GM23248 (cell line): ENCODE measurements around the gene RASSF1. TPM values are rescaled to one million over a fixed set of nuclear protein-coding genes. Genes with fewer than 3 reads are reported as not detected.

Experiments used
- DNase-seq: peaks from one replicate; pipeline ENCODE4 v3.0.0-alpha.2; 2015
- H2AFZ ChIP-seq: fragments of 200-600 bp; sonication (generic); 2 replicates; pipeline ENCODE4 v1.6.1; 2016; ENCODE audit warnings: antibody characterized with exemption
- H3F3A ChIP-seq: fragments of 200-600 bp; sonication (generic); 2 replicates; pipeline ENCODE4 v1.6.1; 2016; ENCODE audit warnings: mild to moderate bottlenecking, antibody characterized with exemption, mixed run types; ENCODE audit not compliant: insufficient read depth
- H3K27ac ChIP-seq: fragments of 200-600 bp; sonication (generic); 2 replicates; pipeline ENCODE4 v1.5.1; 2016; ENCODE audit warnings: mild to moderate bottlenecking
- H3K27me3 ChIP-seq: fragments of 200-600 bp; sonication (generic); replicated peaks from 2 replicates; pipeline ENCODE4 v1.6.1; 2016; ENCODE audit warnings: mild to moderate bottlenecking; ENCODE audit not compliant: insufficient read depth
- H3K36me3 ChIP-seq: fragments of 200-600 bp; sonication (generic); 2 replicates; pipeline ENCODE4 v1.6.1; 2016; ENCODE audit warnings: low read depth, mild to moderate bottlenecking
- H3K4me1 ChIP-seq: fragments of 200-600 bp; sonication (generic); 2 replicates; pipeline ENCODE4 v1.6.1; 2016; ENCODE audit warnings: mild to moderate bottlenecking; ENCODE audit not compliant: insufficient read depth
- H3K4me2 ChIP-seq: fragments of 200-600 bp; sonication (generic); one replicate; pipeline ENCODE4 v1.6.1; 2016; ENCODE audit warnings: mild to moderate bottlenecking; ENCODE audit not compliant: unreplicated experiment
- H3K4me3 ChIP-seq: fragments of 200-600 bp; sonication (generic); 2 replicates; pipeline ENCODE4 v1.5.1; 2016; ENCODE audit warnings: mild to moderate bottlenecking
- H3K79me2 ChIP-seq: fragments of 200-600 bp; sonication (generic); 2 replicates; pipeline ENCODE4 v1.6.1; 2016; ENCODE audit warnings: mild to moderate bottlenecking; ENCODE audit not compliant: insufficient read depth
- H3K9ac ChIP-seq: fragments of 200-600 bp; sonication (generic); 2 replicates; pipeline ENCODE4 v1.6.1; 2016; ENCODE audit warnings: mild to moderate bottlenecking
- H3K9me2 ChIP-seq: fragments of 200-600 bp; sonication (generic); 2 replicates; pipeline ENCODE4 v1.6.1; 2016; ENCODE audit warnings: mixed run types, mild to moderate bottlenecking, moderate library complexity; ENCODE audit not compliant: insufficient read depth
- H3K9me3 ChIP-seq: fragments of 200-600 bp; sonication (generic); one replicate; pipeline ENCODE4 v1.6.1; 2017; ENCODE audit warnings: low read depth
- H4K20me1 ChIP-seq: fragments of 200-600 bp; sonication (generic); 2 replicates; pipeline ENCODE4 v1.6.0; 2016; ENCODE audit not compliant: insufficient read depth
- EZH2 ChIP-seq: fragments of 200-600 bp; sonication (generic); IDR thresholded peaks from 2 replicates; pipeline ENCODE4 v1.6.1; 2018; ENCODE audit warnings: antibody characterized with exemption, mild to moderate bottlenecking; ENCODE audit not compliant: insufficient read depth, poor library complexity, severe bottlenecking
- EZH2phosphoT487 ChIP-seq: fragments of 200-600 bp; sonication (generic); IDR thresholded peaks from 2 replicates; pipeline ENCODE4 v1.6.1; 2018; ENCODE audit warnings: antibody characterized with exemption, moderate library complexity, mild to moderate bottlenecking, low read depth; ENCODE audit not compliant: insufficient read depth
- WGBS, 2 experiments: methylation state at CpG; one replicate each; pipeline ENCODE4 v1.1.6; 2015 to 2017; ENCODE audit warnings: low lambda C conversion rate in 2 of 2, low coverage in 1 of 2; ENCODE audit errors: missing lambda C conversion rate in 2 of 2; 5-methylcytosine and 5-hydroxymethylcytosine counted together
- in situ Hi-C: fragments of 300-500 bp; cut with MboI; formaldehyde crosslinking; loops from 2 replicates; pipeline ENCODE4 v1.15.0; 2020
- polyA plus RNA-seq: library from polyadenylated mRNA; unstranded; fragments of >200 nt; fragmentation: Nextera tagmentation; extraction: Ambion mirVana; gene quantifications from 2 replicates; pipeline ENCODE4 v1.2.1, GENCODE V29; 2016
- total RNA-seq: library from RNA; depleted of rRNA; stranded (reverse); fragments of >200 nt; shearing (Covaris generic); gene quantifications from 2 replicates; pipeline ENCODE4 v1.2.3, GENCODE V29; 2014

RASSF1 gene
- total and polyA plus RNA-seq, 2 experiments from 2014 or later, result 56.4 to 57.5 TPM

GRCh38 chr3:50336452-50337174 lies 4.0 kb downstream of the RASSF1 start:
- H3K36me3 ChIP-seq, result no peaks in the 10 kb centered on the region; the same call in 1 of the 2 replicates
- peaks cover 50% of the 10 kb centered on the region for H3F3A ChIP-seq
- no peak for TF ChIP-seq EZH2phosphoT487
- TF ChIP-seq EZH2, result no peak
- peak overlapping the region; percentile 99 for H3K9ac ChIP-seq
- H4K20me1 ChIP-seq, result no peaks in the 10 kb centered on the region; the same call in 1 of the 2 replicates
- peak overlapping the region; percentile 96 for H3K4me2 ChIP-seq
- WGBS, 2 experiments, result 1% methylated on average over 25 to 30 of the region's 31 CpGs
- 0 out of 2 replicates have a peak overlapping the region, but pooled peaks have one; percentile 7 for H2AFZ ChIP-seq
- peak; percentile 76 for DNase-seq
- peaks cover 81% of the 10 kb centered on the region for H3K79me2 ChIP-seq
- H3K27ac ChIP-seq, result peak overlapping the region; percentile 96
- no peaks in the 10 kb centered on the region for H3K9me3 ChIP-seq
- H3K27me3 ChIP-seq, result no peaks in the 10 kb centered on the region
- H3K4me1 ChIP-seq, result peaks cover 53% of the 10 kb centered on the region
- peak overlapping the region; percentile 89 for H3K4me3 ChIP-seq
- no peaks in the 10 kb centered on the region for H3K9me2 ChIP-seq
- in situ Hi-C loops, result no loop called here

- Histone ChIP-seq H3K4me2 (peak overlapping the region; percentile 96), H3K4me3 (peak overlapping the region; percentile 89), H2AFZ (no peak overlapping the region), H3K36me3 (peaks cover 18% of the 10 kb centered on the region), H3K27ac (peak overlapping the region; percentile 96), H3K27me3 (no peaks in the 10 kb centered on the region), H3K9me2 (no peaks in the 10 kb centered on the region), H3K79me2 (peaks cover 86% of the 10 kb centered on the region), H3F3A (peaks cover 62% of the 10 kb centered on the region), H3K9me3 (no peaks in the 10 kb centered on the region), H3K9ac (peak overlapping the region; percentile 99), H4K20me1 (no peaks in the 10 kb centered on the region; the same call in 1 of the 2 replicates), H3K4me1 (peaks cover 46% of the 10 kb centered on the region)
- TF ChIP-seq EZH2 (no peak), EZH2phosphoT487 (no peak)
- in situ Hi-C loops, result no loop called here
- no peak for DNase-seq
- 33 to 44% methylated on average over 5 of the region's 5 CpGs for WGBS, 2 experiments
Observed at GRCh38 chr3:50334339-50335075, 6.1 kb downstream of the RASSF1 start.

- peak overlapping the region; percentile 89 for H3K4me3 ChIP-seq
- TF ChIP-seq EZH2 (no peak), EZH2phosphoT487 (no peak)
- peaks cover 44% of the 10 kb centered on the region for H3K4me1 ChIP-seq
- H3K9me2 ChIP-seq, result no peaks in the 10 kb centered on the region
- H2AFZ ChIP-seq, result no peak overlapping the region
- peaks cover 23% of the 10 kb centered on the region for H3K36me3 ChIP-seq
- peak overlapping the region; percentile 99 for H3K9ac ChIP-seq
- H3K27me3 ChIP-seq, result no peaks in the 10 kb centered on the region
- H3F3A ChIP-seq, result peaks cover 64% of the 10 kb centered on the region
- H3K4me2 ChIP-seq, result peak overlapping the region; percentile 96
- in situ Hi-C loops, result no loop called here
- WGBS, 2 experiments, result 16 to 23% methylated on average over 12 of the region's 12 CpGs
- H3K27ac ChIP-seq, result peak overlapping the region; percentile 96
- peak; percentile 91 for DNase-seq
- H4K20me1 ChIP-seq, result no peaks in the 10 kb centered on the region; the same call in 1 of the 2 replicates
- peaks cover 79% of the 10 kb centered on the region for H3K79me2 ChIP-seq
- no peaks in the 10 kb centered on the region for H3K9me3 ChIP-seq
Observed at GRCh38 chr3:50333744-50334328, 6.8 kb downstream of the RASSF1 start.

GRCh38 chr3:50331364-50331907 lies 9.2 kb downstream of the RASSF1 start:
- 93% methylated on average over 19 of the region's 19 CpGs for WGBS, 2 experiments
- H3K4me1 ChIP-seq, result peaks cover 44% of the 10 kb centered on the region
- H3K4me3 ChIP-seq, result no peak overlapping the region
- TF ChIP-seq EZH2phosphoT487, result no peak
- TF ChIP-seq EZH2, result no peak
- no peak overlapping the region for H3K9ac ChIP-seq
- no peaks in the 10 kb centered on the region; the same call in 1 of the 2 replicates for H4K20me1 ChIP-seq
- H3K4me2 ChIP-seq, result no peak overlapping the region
- H3K9me3 ChIP-seq, result no peaks in the 10 kb centered on the region
- peaks cover 77% of the 10 kb centered on the region for H3K79me2 ChIP-seq
- in situ Hi-C loops, result no loop called here
- H3K27ac ChIP-seq, result no peak overlapping the region
- no peak for DNase-seq
- peaks cover 56% of the 10 kb centered on the region for H3F3A ChIP-seq
- no peak overlapping the region for H2AFZ ChIP-seq
- H3K9me2 ChIP-seq, result no peaks in the 10 kb centered on the region
- H3K27me3 ChIP-seq, result no peaks in the 10 kb centered on the region
- H3K36me3 ChIP-seq, result peaks cover 23% of the 10 kb centered on the region
